Measurements from ENCODE around the gene DYNLT2.
"Not testable (repeated sequence)": the region's sequence is repeated elsewhere in the genome, so short reads cannot be mapped to it uniquely, and the experiment has no call there.

DNA sequence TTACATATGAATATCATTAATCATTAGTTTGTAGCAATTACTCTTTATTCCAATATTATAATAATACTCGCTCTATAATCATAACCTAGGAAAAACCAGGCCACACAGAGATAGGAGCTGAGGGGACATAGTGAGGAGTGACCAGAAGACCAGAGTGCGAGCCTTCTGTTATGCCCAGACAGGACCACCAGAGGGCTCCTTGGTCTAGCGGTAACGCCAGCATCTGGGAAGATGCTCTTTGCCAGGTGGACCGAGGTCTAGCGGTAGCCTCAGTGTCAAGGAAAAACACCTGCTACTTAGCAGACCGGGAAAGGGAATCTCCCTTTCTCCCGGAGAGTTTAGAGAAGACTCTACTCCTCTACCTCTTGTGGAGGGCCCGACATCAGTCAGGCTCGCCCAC lies 54.3 kb downstream of the DYNLT2 start:
- TF ChIP-seq, protein P1, sequence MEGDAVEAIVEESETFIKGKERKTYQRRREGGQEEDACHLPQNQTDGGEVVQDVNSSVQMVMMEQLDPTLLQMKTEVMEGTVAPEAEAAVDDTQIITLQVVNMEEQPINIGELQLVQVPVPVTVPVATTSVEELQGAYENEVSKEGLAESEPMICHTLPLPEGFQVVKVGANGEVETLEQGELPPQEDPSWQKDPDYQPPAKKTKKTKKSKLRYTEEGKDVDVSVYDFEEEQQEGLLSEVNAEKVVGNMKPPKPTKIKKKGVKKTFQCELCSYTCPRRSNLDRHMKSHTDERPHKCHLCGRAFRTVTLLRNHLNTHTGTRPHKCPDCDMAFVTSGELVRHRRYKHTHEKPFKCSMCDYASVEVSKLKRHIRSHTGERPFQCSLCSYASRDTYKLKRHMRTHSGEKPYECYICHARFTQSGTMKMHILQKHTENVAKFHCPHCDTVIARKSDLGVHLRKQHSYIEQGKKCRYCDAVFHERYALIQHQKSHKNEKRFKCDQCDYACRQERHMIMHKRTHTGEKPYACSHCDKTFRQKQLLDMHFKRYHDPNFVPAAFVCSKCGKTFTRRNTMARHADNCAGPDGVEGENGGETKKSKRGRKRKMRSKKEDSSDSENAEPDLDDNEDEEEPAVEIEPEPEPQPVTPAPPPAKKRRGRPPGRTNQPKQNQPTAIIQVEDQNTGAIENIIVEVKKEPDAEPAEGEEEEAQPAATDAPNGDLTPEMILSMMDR (IDR thresholded peaks at IDR 0.05) = peak in 2 of 3 experiments; percentile 7 to 14
- not testable (repeated sequence) for TF ChIP-seq POLR2A (IDR thresholded peaks at IDR 0.05)

Measured in testis (tissue), 2 donors.